ENCODE results near the gene CNOT11. TPM values are rescaled to one million over a fixed set of nuclear protein-coding genes. Genes with fewer than 3 reads are reported as not detected.
"Not testable (repeated sequence)": the region's sequence is repeated elsewhere in the genome, so short reads cannot be mapped to it uniquely, and the experiment has no call there.

Gene CNOT11
- total RNA-seq, 2 donors from 2014 or later: 41.0 to 41.4 TPM

DNA sequence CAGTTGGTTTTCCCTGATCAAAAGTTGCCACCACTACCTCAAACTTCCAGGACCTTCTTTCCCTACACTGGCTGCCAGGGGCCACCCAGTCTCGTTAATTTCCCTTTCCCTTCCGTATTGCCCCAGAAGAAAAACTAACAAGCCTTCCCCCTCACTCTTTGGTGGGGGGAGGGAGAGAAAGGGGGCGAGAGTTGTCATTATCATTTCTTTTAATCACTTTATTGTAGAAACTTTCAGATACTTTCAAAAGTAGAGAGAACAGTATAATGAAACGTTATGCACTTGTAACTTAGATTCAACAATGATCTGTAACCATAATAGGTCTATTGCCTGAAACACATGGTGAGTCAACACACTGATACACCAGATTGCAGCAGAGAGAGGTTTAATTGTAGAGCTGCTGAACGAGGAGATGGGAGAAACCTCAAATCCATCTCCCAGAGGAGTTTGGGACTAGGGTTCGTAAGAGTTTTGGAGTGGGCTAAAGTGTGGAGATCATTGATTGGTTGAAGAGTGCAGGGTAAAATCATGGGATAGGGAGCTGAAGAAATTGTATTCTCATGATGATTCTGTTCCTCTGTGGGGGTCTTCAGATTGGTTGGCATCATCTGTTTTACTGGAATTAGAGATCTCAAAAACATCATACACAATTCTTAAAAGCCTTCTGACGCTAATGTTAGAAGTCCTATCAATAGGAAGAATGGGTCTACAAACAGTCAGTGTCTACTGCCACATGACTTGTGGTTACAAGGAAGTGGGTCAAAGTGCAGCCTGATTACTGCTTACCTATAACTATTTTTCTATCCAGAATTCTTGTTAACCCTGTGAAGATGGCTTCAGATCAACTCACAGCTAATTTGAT lies 58.4 kb downstream of the CNOT11 start:
- H3K27me3 ChIP-seq (replicated peaks; ENCODE audit: insufficient read depth): no peaks in the 10 kb centered on the region
- WGBS: 74% methylated on average over 7 of the region's 7 CpGs
- no peak overlapping the region for H3K27ac ChIP-seq
- no peak for DNase-seq (ENCODE audit: low spot score)
- no peak overlapping the region for H3K4me3 ChIP-seq
- TF ChIP-seq POLR2AphosphoS5 (IDR thresholded peaks at IDR 0.05): no peak
- TF ChIP-seq, protein P1, sequence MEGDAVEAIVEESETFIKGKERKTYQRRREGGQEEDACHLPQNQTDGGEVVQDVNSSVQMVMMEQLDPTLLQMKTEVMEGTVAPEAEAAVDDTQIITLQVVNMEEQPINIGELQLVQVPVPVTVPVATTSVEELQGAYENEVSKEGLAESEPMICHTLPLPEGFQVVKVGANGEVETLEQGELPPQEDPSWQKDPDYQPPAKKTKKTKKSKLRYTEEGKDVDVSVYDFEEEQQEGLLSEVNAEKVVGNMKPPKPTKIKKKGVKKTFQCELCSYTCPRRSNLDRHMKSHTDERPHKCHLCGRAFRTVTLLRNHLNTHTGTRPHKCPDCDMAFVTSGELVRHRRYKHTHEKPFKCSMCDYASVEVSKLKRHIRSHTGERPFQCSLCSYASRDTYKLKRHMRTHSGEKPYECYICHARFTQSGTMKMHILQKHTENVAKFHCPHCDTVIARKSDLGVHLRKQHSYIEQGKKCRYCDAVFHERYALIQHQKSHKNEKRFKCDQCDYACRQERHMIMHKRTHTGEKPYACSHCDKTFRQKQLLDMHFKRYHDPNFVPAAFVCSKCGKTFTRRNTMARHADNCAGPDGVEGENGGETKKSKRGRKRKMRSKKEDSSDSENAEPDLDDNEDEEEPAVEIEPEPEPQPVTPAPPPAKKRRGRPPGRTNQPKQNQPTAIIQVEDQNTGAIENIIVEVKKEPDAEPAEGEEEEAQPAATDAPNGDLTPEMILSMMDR (IDR thresholded peaks at IDR 0.05): no peak
- peaks cover 3% of the 10 kb centered on the region for H3K4me1 ChIP-seq (replicated peaks)
- no peaks in the 10 kb centered on the region for H3K36me3 ChIP-seq
- no peaks in the 10 kb centered on the region for H3K9me3 ChIP-seq
- intact Hi-C loops (cut with DNase I): no loop called here

DNA sequence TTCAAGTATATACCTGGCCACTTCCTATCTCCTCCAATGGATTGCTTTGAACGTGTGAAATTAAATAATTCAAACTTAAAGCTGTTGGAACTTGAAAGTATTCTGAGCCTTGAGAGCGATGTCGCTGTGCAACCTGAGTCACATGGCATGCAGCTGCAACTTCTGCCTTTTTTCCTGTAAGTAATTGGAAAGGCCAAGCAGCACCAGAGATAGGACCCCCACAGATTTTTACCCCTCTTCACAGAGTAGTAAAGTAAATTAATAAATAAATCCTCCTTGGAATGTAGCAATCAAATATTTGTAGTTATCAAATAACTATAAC lies 59.0 kb downstream of the CNOT11 start:
- Histone ChIP-seq H3K27me3 (replicated peaks; ENCODE audit: insufficient read depth) (no peaks in the 10 kb centered on the region), H3K4me1 (replicated peaks) (no peaks in the 10 kb centered on the region), H3K4me3 (no peak overlapping the region), H3K36me3 (no peaks in the 10 kb centered on the region), H3K27ac (no peak overlapping the region), H3K9me3 (no peaks in the 10 kb centered on the region)
- 71% methylated on average over 3 of the region's 3 CpGs for WGBS
- TF ChIP-seq, protein P1 (IDR thresholded peaks at IDR 0.05): no peak
- TF ChIP-seq POLR2A (IDR thresholded peaks at IDR 0.05) (no peak), POLR2AphosphoS5 (IDR thresholded peaks at IDR 0.05) (no peak)
- no peak for DNase-seq (ENCODE audit: low spot score)
- intact Hi-C loops (cut with DNase I): no loop called here

DNA sequence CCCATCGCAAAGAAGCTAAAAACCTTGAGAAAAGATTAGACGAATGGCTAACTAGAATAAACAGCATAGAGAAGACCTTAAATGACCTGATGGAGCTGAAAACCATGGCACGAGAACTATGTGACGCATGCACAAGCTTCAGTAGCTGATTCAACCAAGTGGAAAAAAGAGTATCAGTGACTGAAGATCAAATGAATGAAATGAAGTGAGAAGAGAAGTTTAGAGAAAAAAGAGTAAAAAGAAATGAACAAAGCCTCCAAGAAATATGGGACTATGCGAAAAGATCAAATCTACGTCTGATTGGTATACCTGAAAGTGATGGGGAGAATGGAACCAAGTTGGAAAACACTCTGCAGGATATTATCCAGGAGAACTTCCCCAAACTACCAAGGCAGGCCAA lies 63.9 kb downstream of the CNOT11 start:
- H3K9me3 ChIP-seq; H3K27me3 ChIP-seq (replicated peaks; ENCODE audit: insufficient read depth); H3K4me3 ChIP-seq; H3K4me1 ChIP-seq (replicated peaks); H3K27ac ChIP-seq; DNase-seq (ENCODE audit: low spot score); intact Hi-C loops (cut with DNase I); H3K36me3 ChIP-seq: not testable (repeated sequence)
- 87% methylated on average over 6 of the region's 6 CpGs for WGBS

Small RNA genes lying within 50 kb of the gene (microRNA-seq; reads per million reads assigned to microRNA genes)
- 0.92 reads per million, percentile 7 among the genes with 10 or more reads in this experiment for gene MIR5696

Small RNA genes lying within 50 kb of the gene (small RNA-seq; reads per million reads assigned to genes)
- 0.30 to 0.47 reads per million in 2 donors for gene MIR5696
- gene SNORD89: 221 to 441 reads per million in 2 donors

Other genes starting within 250 kb of the CNOT11 start
- gene TBC1D8, start 101.5 kb upstream of the CNOT11 start, total RNA-seq: 100 to 1,000 TPM in 1 of 2 donors, 10 to 100 TPM in 1; 86.1 to 149 TPM
- 10 to 100 TPM; 57.2 to 75.4 TPM for gene RNF149, start 55.8 kb downstream of the CNOT11 start, total RNA-seq
- not detected for gene CREG2, start 134.6 kb downstream of the CNOT11 start, total RNA-seq
- gene RFX8, start 222.2 kb downstream of the CNOT11 start, total RNA-seq: under 1 TPM in 1 of 2 donors, not detected in 1; 0.97 TPM